IMR-90 (cell line): Measurements from ENCODE around the gene SCRG1. TPM values are rescaled to one million over a fixed set of nuclear protein-coding genes. Genes with fewer than 3 reads are reported as not detected.

Experiments
- ATAC-seq: fragments of 200-7000 bp; cut with Tn5 transposase; 2 replicates; pipeline ENCODE4 v1.9.1; 2020; ENCODE audit warnings: low read depth, mild to moderate bottlenecking, moderate library complexity
- BruUV-seq: library from RNA; stranded (reverse); fragments of 400-500 nt; replicated peaks from 2 replicates; lab custom pipeline; 2021; lab: Mats Ljungman, UMichigan
- CTCF ChIA-PET: fragments of 300-600 bp; formaldehyde crosslinking; extraction: SDS; loops from one replicate; lab custom pipeline; 2021; ENCODE audit warnings: antibody characterized with exemption; lab: Yijun Ruan, JAX
- POLR2A ChIA-PET: fragments of 300-600 bp; sonication (Branson Sonifier 250); formaldehyde crosslinking; loops from one replicate; lab custom pipeline; 2022; ENCODE audit warnings: antibody characterized with exemption; ENCODE audit not compliant: unreplicated experiment; lab: Charles Lee
- DNase-seq: peaks from one replicate; pipeline ENCODE4 v3.0.0; 2013
- H2AFZ ChIP-seq: replicated peaks from 2 replicates; pipeline ENCODE3; 2013; ENCODE audit warnings: low read length, mild to moderate bottlenecking; ENCODE audit not compliant: poor library complexity
- H2AK5ac ChIP-seq: 2 replicates; pipeline ENCODE4 v1.6.1; 2013; ENCODE audit warnings: low read depth, low read length, inconsistent platforms
- H2AK9ac ChIP-seq: replicated peaks from 2 replicates; pipeline ENCODE3; 2013; ENCODE audit warnings: mild to moderate bottlenecking, low read depth, low read length, moderate library complexity; ENCODE audit not compliant: poor library complexity
- H2BK120ac ChIP-seq: 2 replicates; pipeline ENCODE4 v1.6.1; 2013; ENCODE audit warnings: low read depth, low read length, inconsistent platforms
- H2BK15ac ChIP-seq: 3 replicates; pipeline ENCODE4 v1.6.1; 2013; ENCODE audit warnings: low read depth, low read length, inconsistent platforms
- H2BK20ac ChIP-seq: 2 replicates; pipeline ENCODE4 v1.6.1; 2013; ENCODE audit warnings: low read depth, mild to moderate bottlenecking, inconsistent platforms, low read length, moderate library complexity
- H2BK5ac ChIP-seq: 2 replicates; pipeline ENCODE4 v1.6.1; 2013; ENCODE audit warnings: mild to moderate bottlenecking, low read depth, low read length, inconsistent platforms; ENCODE audit not compliant: poor library complexity, severe bottlenecking
- H3K14ac ChIP-seq: replicated peaks from 2 replicates; pipeline ENCODE4 v1.6.1; 2013; ENCODE audit warnings: low read depth, low read length, inconsistent platforms
- H3K18ac ChIP-seq: 2 replicates; pipeline ENCODE4 v1.6.1; 2013; ENCODE audit warnings: low read depth, low read length, control low read depth
- H3K23ac ChIP-seq: 2 replicates; pipeline ENCODE4 v1.6.1; 2013; ENCODE audit warnings: low read depth, low read length, inconsistent platforms
- H3K27ac ChIP-seq: 2 replicates; pipeline ENCODE4 v1.5.1; 2013; ENCODE audit warnings: mild to moderate bottlenecking, control low read depth, low read length; ENCODE audit not compliant: insufficient read depth
- H3K27me3 ChIP-seq: 2 replicates; pipeline ENCODE4 v1.6.1; 2013; ENCODE audit warnings: low read length; ENCODE audit not compliant: control insufficient read depth, insufficient read depth
- H3K36me3 ChIP-seq: 2 replicates; pipeline ENCODE4 v1.6.1; 2013; ENCODE audit warnings: low read length, mixed read lengths; ENCODE audit not compliant: control insufficient read depth, insufficient read depth
- H3K4ac ChIP-seq: 2 replicates; pipeline ENCODE4 v1.6.1; 2013; ENCODE audit warnings: low read depth, low read length, inconsistent platforms
- H3K4me1 ChIP-seq: 2 replicates; pipeline ENCODE4 v1.6.1; 2013; ENCODE audit warnings: low read length, mixed read lengths; ENCODE audit not compliant: control insufficient read depth, insufficient read depth
- H3K4me2 ChIP-seq: 2 replicates; pipeline ENCODE4 v1.6.1; 2013; ENCODE audit warnings: low read depth, mild to moderate bottlenecking, control low read depth, low read length, moderate library complexity
- H3K4me3 ChIP-seq: 2 replicates; pipeline ENCODE4 v1.5.1; 2013; ENCODE audit warnings: low read depth, mild to moderate bottlenecking, control low read depth, low read length, moderate library complexity; ENCODE audit not compliant: insufficient read depth
- H3K56ac ChIP-seq: 2 replicates; pipeline ENCODE4 v1.6.1; 2013; ENCODE audit warnings: low read length, inconsistent platforms; ENCODE audit not compliant: insufficient read depth; ENCODE audit errors: extremely low read depth
- H3K79me1 ChIP-seq, 2 experiments: 2 replicates each; pipeline ENCODE4 v1.6.1; 2013; ENCODE audit warnings: low read length in 2 of 2, inconsistent platforms in 1 of 2, low read depth in 1 of 2
- H3K9ac ChIP-seq: 2 replicates; pipeline ENCODE4 v1.6.1; 2013; ENCODE audit warnings: low read depth, low read length, control low read depth
- H3K9me1 ChIP-seq: 2 replicates; pipeline ENCODE4 v1.6.1; 2013; ENCODE audit warnings: low read length, inconsistent platforms; ENCODE audit not compliant: insufficient read depth
- H3K9me3 ChIP-seq: 2 replicates; pipeline ENCODE4 v1.6.1; 2013; ENCODE audit warnings: low read length; ENCODE audit not compliant: control insufficient read depth, insufficient read depth
- H4K20me1 ChIP-seq: 2 replicates; pipeline ENCODE4 v1.6.1; 2013; ENCODE audit warnings: low read length, inconsistent platforms; ENCODE audit not compliant: insufficient read depth
- H4K5ac ChIP-seq: 2 replicates; pipeline ENCODE4 v1.6.1; 2013; ENCODE audit warnings: mild to moderate bottlenecking, low read depth, low read length, control low read depth
- H4K8ac ChIP-seq, 2 experiments: 2 replicates each; pipeline ENCODE4 v1.6.1; 2013; ENCODE audit warnings: low read depth in 2 of 2, low read length in 2 of 2, control low read depth in 1 of 2, inconsistent platforms in 1 of 2
- H4K91ac ChIP-seq: 2 replicates; pipeline ENCODE4 v1.6.1; 2013; ENCODE audit warnings: low read depth, low read length, inconsistent platforms; ENCODE audit not compliant: insufficient read depth
- BHLHE40 ChIP-seq: fragments of 150-350 bp; IDR thresholded peaks from 2 replicates; pipeline ENCODE4 v1.6.1; 2016; ENCODE audit warnings: mild to moderate bottlenecking, low read depth, low read length
- CEBPB ChIP-seq: IDR thresholded peaks from 2 replicates; pipeline ENCODE4 v1.6.1; 2012; ENCODE audit warnings: low read depth, low read length, improper control_type of control experiment
- CHD1 ChIP-seq: IDR thresholded peaks from 2 replicates; pipeline ENCODE4 v1.6.1; 2012; ENCODE audit warnings: low read depth, low read length, improper control_type of control experiment
- CTCF ChIP-seq: conservative IDR thresholded peaks from 2 replicates; pipeline ENCODE4 v1.5.1; 2012; ENCODE audit warnings: mild to moderate bottlenecking, low read depth, low read length, improper control_type of control experiment
- ELK1 ChIP-seq: fragments of 150-350 bp; IDR thresholded peaks from 2 replicates; pipeline ENCODE4 v1.6.1; 2016; ENCODE audit warnings: low read depth, mild to moderate bottlenecking, low read length, moderate library complexity, borderline replicate concordance
- FOS ChIP-seq: fragments of 150-350 bp; IDR thresholded peaks from 2 replicates; pipeline ENCODE4 v1.6.1; 2016; ENCODE audit warnings: low read depth, low read length
- MAFK ChIP-seq: IDR thresholded peaks from 2 replicates; pipeline ENCODE4 v1.6.1; 2012; ENCODE audit warnings: low read depth, low read length, improper control_type of control experiment
- MAZ ChIP-seq: IDR thresholded peaks from 2 replicates; pipeline ENCODE4 v1.6.1; 2012; ENCODE audit warnings: low read depth, mild to moderate bottlenecking, low read length, improper control_type of control experiment, moderate library complexity, borderline replicate concordance
- MXI1 ChIP-seq: IDR thresholded peaks from 2 replicates; pipeline ENCODE4 v1.6.1; 2012; ENCODE audit warnings: low read depth, mild to moderate bottlenecking, low read length, moderate library complexity, borderline replicate concordance
- NFE2L2 ChIP-seq: fragments of 150-350 bp; IDR thresholded peaks from 2 replicates; pipeline ENCODE4 v1.6.1; 2016; ENCODE audit warnings: low read depth, mild to moderate bottlenecking, low read length
- POLR2A ChIP-seq: IDR thresholded peaks from 2 replicates; pipeline ENCODE4 v1.6.1; 2012; ENCODE audit warnings: mild to moderate bottlenecking, low read depth, low read length
- RAD21 ChIP-seq: IDR thresholded peaks from 2 replicates; pipeline ENCODE4 v1.6.1; 2012; ENCODE audit warnings: low read length, improper control_type of control experiment
- RCOR1 ChIP-seq: IDR thresholded peaks from 2 replicates; pipeline ENCODE4 v1.6.1; 2012; ENCODE audit warnings: mild to moderate bottlenecking, low read length, improper control_type of control experiment; ENCODE audit not compliant: insufficient replicate concordance
- RFX5 ChIP-seq: IDR thresholded peaks from 2 replicates; pipeline ENCODE4 v1.8.0; 2012; ENCODE audit warnings: low read depth, mild to moderate bottlenecking, low read length, moderate library complexity
- SMC3 ChIP-seq: fragments of 150-350 bp; IDR thresholded peaks from 2 replicates; pipeline ENCODE4 v1.6.1; 2016; ENCODE audit warnings: low read depth, mild to moderate bottlenecking, antibody characterized with exemption, low read length, moderate library complexity
- USF2 ChIP-seq: fragments of 150-350 bp; IDR thresholded peaks from 2 replicates; pipeline ENCODE4 v1.6.1; 2017; ENCODE audit warnings: mild to moderate bottlenecking, antibody characterized with exemption, low read length, low read depth
- dilution Hi-C: fragments of 300-500 bp; cut with HindIII; formaldehyde crosslinking; loops from one replicate; pipeline ENCODE4 v1.14.3; 2018; ENCODE audit warnings: low sequenced_read_pairs; ENCODE audit not compliant: unreplicated experiment
- in situ Hi-C: fragments of 300-500 bp; cut with MboI; formaldehyde crosslinking; loops from 3 replicates; pipeline ENCODE4 v1.14.3; 2019; ENCODE audit warnings: low sequenced_read_pairs, inconsistent platforms, mixed read lengths
- intact Hi-C: fragments of 100-400 bp; cut with micrococcal nuclease; formaldehyde crosslinking; loops from 2 replicates; pipeline ENCODE4 v1.10.0; 2022
- polyA plus RNA-seq, 3 experiments: library from polyadenylated mRNA; depleted of rRNA; stranded (reverse); fragments of >200 nt; gene quantifications; 2 replicates each; pipeline ENCODE4 v1.2.3, GENCODE V29; 2012; ENCODE audit warnings: low replicate concordance in 1 of 3
- total RNA-seq: library from RNA; depleted of rRNA; stranded (reverse); fragments of >200 nt; gene quantifications from 2 replicates; pipeline ENCODE4 v1.2.3, GENCODE V29; 2012

SCRG1 gene
- total and polyA plus RNA-seq, 2 of the 4 experiments (the other 2 are of a cell fraction), result under 0.01 to 0.22 TPM

GRCh38 chr4:173417833-173418232 is 18.9 kb upstream of the SCRG1 start:
- CTCF ChIA-PET, result interaction anchor here (1.1 to 2.1 kb wide), 3 partner anchors 76 to 99 kb away, joined by 3 to 7 read pairs (median 6); no protein-coding TSS in a partner anchor
- H2AK9ac ChIP-seq, result no peak overlapping the region
- H3K4me1 ChIP-seq, result no peaks in the 10 kb centered on the region
- no peak overlapping the region for H3K4me2 ChIP-seq
- H3K9ac ChIP-seq, result no peak overlapping the region
- no peak overlapping the region for H3K27ac ChIP-seq
- DNase-seq, result no peak
- no peak overlapping the region for H3K14ac ChIP-seq
- H3K4ac ChIP-seq, result no peak overlapping the region
- ATAC-seq, result no peak
- H2BK20ac ChIP-seq, result no peak overlapping the region
- no peak overlapping the region for H4K8ac ChIP-seq
- no peak overlapping the region for H3K56ac ChIP-seq
- in situ Hi-C loops (loop anchor here (5.0 kb wide), 1 partner anchor 401 kb away; no protein-coding TSS in a partner anchor), intact Hi-C loops (loop anchor here (1.0 to 2.0 kb wide), 4 partner anchors 45 to 405 kb away; no protein-coding TSS in a partner anchor), dilution Hi-C loops (no loop called here)
- H2BK15ac ChIP-seq, result no peak overlapping the region
- POLR2A ChIA-PET, result no interaction called here
- H4K5ac ChIP-seq, result no peak overlapping the region
- no peak overlapping the region for H2AFZ ChIP-seq
- no peaks in the 10 kb centered on the region for H3K27me3 ChIP-seq
- H3K79me1 ChIP-seq, result no peaks in the 10 kb centered on the region
- H3K36me3 ChIP-seq, result no peaks in the 10 kb centered on the region
- no peak overlapping the region for H2BK5ac ChIP-seq
- H3K9me1 ChIP-seq, result no peaks in the 10 kb centered on the region
- no peak overlapping the region for H2BK120ac ChIP-seq
- no peak overlapping the region for H4K91ac ChIP-seq
- H3K23ac ChIP-seq, result no peak overlapping the region
- TF ChIP-seq SMC3 (no peak), MXI1 (no peak), POLR2A (no peak), USF2 (no peak), FOS (no peak), CTCF (no peak), MAZ (no peak), NFE2L2 (no peak), RFX5 (no peak), ELK1 (no peak), CEBPB (no peak), MAFK (no peak), CHD1 (no peak), BHLHE40 (no peak), RAD21 (no peak), RCOR1 (no peak)
- no peak overlapping the region for H3K4me3 ChIP-seq
- no peaks in the 10 kb centered on the region for H4K20me1 ChIP-seq
- no TSS peak for BruUV-seq
- H2AK5ac ChIP-seq, result no peak overlapping the region
- H3K9me3 ChIP-seq, result no peaks in the 10 kb centered on the region
- no peak overlapping the region for H3K18ac ChIP-seq
